OCI-LY3 (cell line): ENCODE results near the gene CUX1.

ENCODE experiments used
- CTCF ChIP-seq: fragments of 200-600, 300-600 bp; sonication (generic); IDR thresholded peaks from 2 replicates; pipeline ENCODE4 v1.5.1; 2014; ENCODE audit warnings: antibody characterized with exemption, low read length, low read depth
- EZH2phosphoT487 ChIP-seq: fragments of 200-600 bp; shearing (Covaris generic); IDR thresholded peaks from 2 replicates; pipeline ENCODE4 v1.6.1; 2018; ENCODE audit warnings: antibody characterized with exemption, mixed run types, low read depth

- no peak for TF ChIP-seq CTCF
- no peak for TF ChIP-seq EZH2phosphoT487
Observed at GRCh38 chr7:102287111-102287980, 469.9 kb downstream of the CUX1 start.
